CD4-positive, CD25-positive, alpha-beta regulatory T cell (primary cell): ENCODE measurements around the gene GET4. TPM values are rescaled to one million over a fixed set of nuclear protein-coding genes. Genes with fewer than 3 reads are reported as not detected.
"Not testable (repeated sequence)": the region's sequence is repeated elsewhere in the genome, so short reads cannot be mapped to it uniquely, and the experiment has no call there.

Source experiments
- ATAC-seq, 2 donors: fragments of 150-1000 bp; cut with Tn5 transposase; one replicate each; pipeline ENCODE4 v1.10.0; 2021; ENCODE audit warnings: low read depth in 2 of 2, moderate number of reproducible peaks in 2 of 2, moderate library complexity in 1 of 2
- DNase-seq, 3 donors: peaks; one replicate each; pipeline versions ENCODE4 v3.0.0 to v3.0.0-alpha.2; 2012 to 2022; ENCODE audit warnings: mixed read lengths in 1 of 3
- H3K27ac ChIP-seq: one replicate; pipeline ENCODE4 v1.7.0; 2013; ENCODE audit warnings: mild to moderate bottlenecking, low read length; ENCODE audit not compliant: insufficient read depth, poor library complexity, severe bottlenecking
- H3K27me3 ChIP-seq: one replicate; pipeline ENCODE4 v1.7.0; 2013; ENCODE audit warnings: low read length; ENCODE audit not compliant: control insufficient read depth, insufficient read depth
- H3K36me3 ChIP-seq: one replicate; pipeline ENCODE4 v1.7.0; 2013; ENCODE audit warnings: mild to moderate bottlenecking, low read length, moderate library complexity; ENCODE audit not compliant: control insufficient read depth, insufficient read depth
- H3K4me1 ChIP-seq: 2 replicates; pipeline ENCODE4 v1.7.0; 2013; ENCODE audit warnings: mild to moderate bottlenecking, low read length; ENCODE audit not compliant: insufficient read depth, control insufficient read depth, poor library complexity, severe bottlenecking
- H3K4me3 ChIP-seq: one replicate; pipeline ENCODE4 v1.7.0; 2013; ENCODE audit warnings: low read depth, mild to moderate bottlenecking, low read length, moderate library complexity
- H3K9me3 ChIP-seq, 2 experiments: 1 replicate in 1 of 2; 2 replicates in 1 of 2; pipeline ENCODE4 v1.7.0; 2013; ENCODE audit warnings: low read length in 2 of 2, mild to moderate bottlenecking in 1 of 2, moderate library complexity in 1 of 2; ENCODE audit not compliant: control insufficient read depth in 2 of 2
- H3K27ac Mint-ChIP-seq, 3 donors: one replicate each; pipeline ENCODE4 v1.8.0; 2020 to 2022; ENCODE audit warnings: mild to moderate bottlenecking in 3 of 3, mixed read lengths in 3 of 3, moderate library complexity in 2 of 3
- H3K27me3 Mint-ChIP-seq: one replicate; pipeline ENCODE4 v1.8.0; 2022; ENCODE audit warnings: mild to moderate bottlenecking, mixed read lengths
- H3K36me3 Mint-ChIP-seq: one replicate; pipeline ENCODE4 v1.8.0; 2020; ENCODE audit warnings: mixed read lengths
- H3K4me1 Mint-ChIP-seq, 4 donors: one replicate each; pipeline ENCODE4 v1.8.0; 2020 to 2022; ENCODE audit warnings: mixed read lengths in 4 of 4, mild to moderate bottlenecking in 1 of 4
- H3K4me3 Mint-ChIP-seq, 4 donors: one replicate each; pipeline ENCODE4 v1.8.0; 2020 to 2022; ENCODE audit warnings: mild to moderate bottlenecking in 4 of 4, mixed read lengths in 4 of 4, moderate library complexity in 3 of 4
- H3K9me3 Mint-ChIP-seq, 7 donors: one replicate each; pipeline ENCODE4 v1.8.0; 2020 to 2022; ENCODE audit warnings: mixed read lengths in 7 of 7, mild to moderate bottlenecking in 3 of 7, moderate library complexity in 2 of 7
- polyA plus RNA-seq, 4 donors: library from polyadenylated mRNA; unstranded; fragments of 300-500 nt; fragmentation: Illumina TruSeq; gene quantifications; one replicate each; pipeline ENCODE4 v1.2.3, GENCODE V29; 2021
- total RNA-seq: library from RNA; stranded (reverse); gene quantifications from one replicate; pipeline ENCODE4 v1.2.3, GENCODE V29; 2022

The GET4 gene
- total and polyA plus RNA-seq, 5 donors from 2014 or later = 23.9 to 67.8 (median 28.9) TPM

DNA sequence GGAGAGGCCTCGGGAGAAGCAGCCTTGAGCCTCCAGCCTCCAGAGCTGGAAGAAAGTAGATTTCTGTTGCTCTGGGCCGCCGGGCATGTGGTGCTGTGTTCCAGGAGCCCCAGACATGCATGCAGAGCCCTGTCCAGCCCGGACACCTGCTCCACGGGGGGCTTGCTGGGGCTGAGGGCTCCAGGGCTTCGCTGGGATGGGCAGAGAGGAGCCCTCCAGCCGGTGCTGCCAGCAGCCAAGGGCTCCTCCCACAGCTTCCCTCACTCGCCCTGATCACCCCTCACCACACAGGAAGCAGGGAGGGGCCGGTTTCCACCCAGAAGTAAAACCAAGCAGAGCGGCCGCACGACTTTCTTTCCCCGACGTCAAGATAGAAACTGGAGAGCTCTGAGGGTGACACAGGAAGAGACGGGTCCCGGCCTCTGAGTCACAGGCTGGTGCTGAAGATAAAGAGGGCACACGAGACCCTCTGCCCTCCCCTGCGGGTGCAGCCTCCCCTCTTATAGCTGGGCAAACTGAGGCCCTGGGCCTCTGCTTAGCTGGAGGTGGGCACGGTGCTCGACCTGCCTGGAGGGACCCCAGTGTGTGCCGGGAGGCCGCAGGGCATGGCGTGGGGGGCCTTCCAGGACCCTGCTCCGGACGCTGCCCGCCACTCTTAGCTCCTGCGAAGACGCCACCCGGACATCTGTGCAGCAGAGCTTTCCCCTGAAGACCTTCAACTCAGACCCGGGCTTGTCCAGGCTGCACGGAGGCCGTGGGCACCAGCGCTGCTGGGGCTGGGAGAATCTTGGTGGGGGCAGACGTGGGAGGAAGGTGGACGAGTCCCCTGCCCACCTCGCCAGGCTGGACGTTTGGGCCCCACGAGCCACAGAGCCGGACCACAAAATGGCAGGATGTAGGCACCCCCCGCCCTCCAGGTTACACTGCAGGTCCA is 47.0 kb downstream of the GET4 start:
- no peaks in the 10 kb centered on the region for H3K27me3 Mint-ChIP-seq
- H3K4me1 Mint-ChIP-seq = peaks cover 0 to 31% (median 4%) of the 10 kb centered on the region in 4 donors
- H3K4me3 Mint-ChIP-seq = peak overlapping the region; percentile 84 to 98 (median 89)
- Histone ChIP-seq H3K4me3 (peak overlapping the region; percentile 62), H3K9me3 (no peaks in the 10 kb centered on the region), H3K36me3 (no peaks in the 10 kb centered on the region), H3K27me3 (no peaks in the 10 kb centered on the region), H3K27ac (peak overlapping the region; percentile 83), H3K4me1 (peaks cover 43% of the 10 kb centered on the region)
- ATAC-seq = peak; percentile 96 to 97
- DNase-seq = peak; percentile 78 to 98 (median 90)
- no peaks in the 10 kb centered on the region for H3K36me3 Mint-ChIP-seq
- H3K27ac Mint-ChIP-seq = peak overlapping the region; percentile 82 to 99 (median 92)
- H3K9me3 Mint-ChIP-seq = no peaks in the 10 kb centered on the region

GRCh38 chr7:924042-924441 is 47.7 kb downstream of the GET4 start:
- H3K27me3 ChIP-seq, H3K9me3 ChIP-seq, H3K27me3 Mint-ChIP-seq, H3K4me3 ChIP-seq, H3K36me3 Mint-ChIP-seq, H3K27ac Mint-ChIP-seq, H3K9me3 Mint-ChIP-seq, H3K36me3 ChIP-seq, DNase-seq, ATAC-seq: not testable (repeated sequence)
- Histone ChIP-seq H3K4me1 (peaks cover 43% of the 10 kb centered on the region), H3K27ac (peak overlapping the region; percentile 83)
- Mint-ChIP-seq H3K4me3 (peak overlapping the region in 1 of 4 donors; percentile 60), H3K4me1 (peaks cover 0 to 31% (median 6%) of the 10 kb centered on the region in 4 donors)

- H3K9me3 Mint-ChIP-seq = no peaks in the 10 kb centered on the region
- DNase-seq = peak in 1 of 3 donors; percentile 69
- no peaks in the 10 kb centered on the region for H3K27me3 Mint-ChIP-seq
- Histone ChIP-seq H3K27me3 (no peaks in the 10 kb centered on the region), H3K9me3 (no peaks in the 10 kb centered on the region), H3K4me1 (peaks cover 43% of the 10 kb centered on the region), H3K27ac (peak overlapping the region; percentile 14), H3K36me3 (no peaks in the 10 kb centered on the region), H3K4me3 (no peak overlapping the region)
- H3K4me3 Mint-ChIP-seq = peak overlapping the region; percentile 52 to 93 (median 70)
- ATAC-seq = no peak
- peaks cover 0 to 37% (median 9%) of the 10 kb centered on the region in 4 donors for H3K4me1 Mint-ChIP-seq
- no peaks in the 10 kb centered on the region for H3K36me3 Mint-ChIP-seq
- H3K27ac Mint-ChIP-seq = peak overlapping the region in 1 of 3 donors; percentile 55
Observed at GRCh38 chr7:924541-925231, 48.3 kb downstream of the GET4 start.

- H3K9me3 ChIP-seq = no peaks in the 10 kb centered on the region
- DNase-seq = no peak
- no peaks in the 10 kb centered on the region for H3K27me3 ChIP-seq
- H3K36me3 ChIP-seq = no peaks in the 10 kb centered on the region
- Mint-ChIP-seq H3K27me3 (no peaks in the 10 kb centered on the region), H3K27ac (peak overlapping the region in 1 of 3 donors; percentile 31), H3K9me3 (no peaks in the 10 kb centered on the region), H3K4me3 (peak overlapping the region in 1 of 4 donors; percentile 24), H3K4me1 (peaks cover 4 to 40% (median 15%) of the 10 kb centered on the region in 4 donors), H3K36me3 (no peaks in the 10 kb centered on the region)
- H3K27ac ChIP-seq = no peak overlapping the region
- ATAC-seq = no peak
- H3K4me3 ChIP-seq = no peak overlapping the region
- H3K4me1 ChIP-seq = peaks cover 43% of the 10 kb centered on the region
Observed at GRCh38 chr7:925601-926000, 49.2 kb downstream of the GET4 start.

- H3K4me1 ChIP-seq = peaks cover 38% of the 10 kb centered on the region
- H3K4me3 Mint-ChIP-seq = no peak overlapping the region
- H3K9me3 Mint-ChIP-seq = no peaks in the 10 kb centered on the region
- H3K9me3 ChIP-seq = no peaks in the 10 kb centered on the region
- H3K36me3 ChIP-seq = no peaks in the 10 kb centered on the region
- H3K4me3 ChIP-seq = no peak overlapping the region
- peak overlapping the region in 1 of 3 donors; percentile 56 for H3K27ac Mint-ChIP-seq
- ATAC-seq (no peak), DNase-seq (no peak)
- H3K27me3 ChIP-seq = no peaks in the 10 kb centered on the region
- H3K4me1 Mint-ChIP-seq = peaks cover 4 to 33% (median 15%) of the 10 kb centered on the region in 4 donors
- no peak overlapping the region for H3K27ac ChIP-seq
- H3K27me3 Mint-ChIP-seq = no peaks in the 10 kb centered on the region
- no peaks in the 10 kb centered on the region for H3K36me3 Mint-ChIP-seq
Observed at GRCh38 chr7:926061-927030, 50.0 kb downstream of the GET4 start.

GRCh38 chr7:927031-927671 is 50.8 kb downstream of the GET4 start:
- Mint-ChIP-seq H3K36me3 (no peaks in the 10 kb centered on the region), H3K27ac (peak overlapping the region in 1 of 3 donors; percentile 55), H3K9me3 (no peaks in the 10 kb centered on the region), H3K4me3 (peak overlapping the region in 2 of 4 donors; percentile 27 to 35), H3K27me3 (no peaks in the 10 kb centered on the region), H3K4me1 (peaks cover 4 to 31% (median 15%) of the 10 kb centered on the region in 4 donors)
- Histone ChIP-seq H3K36me3 (no peaks in the 10 kb centered on the region), H3K4me1 (peaks cover 30% of the 10 kb centered on the region), H3K9me3 (no peaks in the 10 kb centered on the region), H3K27me3 (no peaks in the 10 kb centered on the region), H3K4me3 (no peak overlapping the region), H3K27ac (no peak overlapping the region)
- DNase-seq (no peak), ATAC-seq (no peak)
